SK-N-SH treated with all-trans-retinoic acid at 6 μM for 48 hours (cell line): ENCODE measurements around the gene DOCK1.

Experiments used
- ATAC-seq: fragments of 200-7000 bp; cut with Tn5 transposase; 3 replicates; pipeline ENCODE4 v1.9.1; 2020; ENCODE audit warnings: mild to moderate bottlenecking, moderate library complexity
- ARNTL ChIP-seq: fragments of 450-650 bp; formaldehyde crosslinking; IDR thresholded peaks from 2 replicates; pipeline ENCODE4 v1.5.0; 2020; ENCODE audit warnings: low read depth, mild to moderate bottlenecking, moderate library complexity, borderline replicate concordance
- BACH2 ChIP-seq: fragments of 250-450 bp; sonication (Bioruptor Pico); IDR thresholded peaks from 2 replicates; pipeline ENCODE4 v1.9.0; 2021; ENCODE audit warnings: mild to moderate bottlenecking, borderline replicate concordance
- CSDC2 ChIP-seq: fragments of 250-450 bp; sonication (Bioruptor Pico); IDR thresholded peaks from 2 replicates; pipeline ENCODE4 v1.5.0; 2020; ENCODE audit warnings: mild to moderate bottlenecking, moderate library complexity
- CSRNP3 ChIP-seq: fragments of 250-450 bp; sonication (Bioruptor Pico); IDR thresholded peaks from 2 replicates; pipeline ENCODE4 v1.5.1; 2021; ENCODE audit warnings: mild to moderate bottlenecking, moderate library complexity
- ESRRG ChIP-seq: fragments of 250-450 bp; sonication (Bioruptor Pico); IDR thresholded peaks from 2 replicates; pipeline ENCODE4 v1.6.1; 2021; ENCODE audit warnings: mild to moderate bottlenecking
- GLIS3 ChIP-seq: fragments of 250-450 bp; sonication (Bioruptor Pico); IDR thresholded peaks from 2 replicates; pipeline ENCODE4 v1.5.0; 2020; ENCODE audit warnings: mild to moderate bottlenecking, moderate library complexity
- ISL1 ChIP-seq: fragments of 250-450 bp; sonication (Bioruptor Pico); IDR thresholded peaks from 2 replicates; pipeline ENCODE4 v2.1.2; 2022; ENCODE audit warnings: mild to moderate bottlenecking, moderate library complexity
- OSR1 ChIP-seq: fragments of 250-450 bp; sonication (Bioruptor Pico); IDR thresholded peaks from 2 replicates; pipeline ENCODE4 v1.8.0; 2022; ENCODE audit warnings: moderate library complexity, mild to moderate bottlenecking, inconsistent platforms
- POU6F1 ChIP-seq: fragments of 250-450 bp; sonication (Bioruptor Pico); IDR thresholded peaks from 2 replicates; pipeline ENCODE4 v1.8.0; 2021; ENCODE audit warnings: low read depth, mild to moderate bottlenecking, moderate library complexity, borderline replicate concordance
- PPARA ChIP-seq: fragments of 250-450 bp; sonication (Bioruptor Pico); IDR thresholded peaks from 2 replicates; pipeline ENCODE4 v1.5.0; 2020; ENCODE audit warnings: mild to moderate bottlenecking, borderline replicate concordance
- RARB ChIP-seq: fragments of 250-450 bp; sonication (Bioruptor Pico); IDR thresholded peaks from 2 replicates; pipeline ENCODE4 v1.8.0; 2021; ENCODE audit warnings: mild to moderate bottlenecking, moderate library complexity
- SNAI2 ChIP-seq: fragments of 250-450 bp; sonication (Bioruptor Pico); IDR thresholded peaks from 2 replicates; pipeline ENCODE4 v1.5.0; 2020; ENCODE audit warnings: mild to moderate bottlenecking, moderate library complexity
- TCF4 ChIP-seq: fragments of 250-450 bp; sonication (Bioruptor Pico); IDR thresholded peaks from 2 replicates; pipeline ENCODE4 v1.8.0; 2021; ENCODE audit warnings: mild to moderate bottlenecking, moderate library complexity, borderline replicate concordance
- TOX ChIP-seq: fragments of 250-450 bp; sonication (Bioruptor Pico); IDR thresholded peaks from 2 replicates; pipeline ENCODE4 v1.8.0; 2021; ENCODE audit warnings: mild to moderate bottlenecking, moderate library complexity, borderline replicate concordance
- TSHZ2 ChIP-seq: fragments of 250-450 bp; sonication (Bioruptor Pico); IDR thresholded peaks from 2 replicates; pipeline ENCODE4 v1.5.0; 2020; ENCODE audit warnings: mild to moderate bottlenecking, moderate library complexity
- ZC3H10 ChIP-seq: fragments of 250-450 bp; sonication (Bioruptor Pico); IDR thresholded peaks from 2 replicates; pipeline ENCODE4 v1.5.1; 2021; ENCODE audit warnings: mild to moderate bottlenecking, moderate library complexity
- ZFP3 ChIP-seq: fragments of 250-450 bp; sonication (Bioruptor Pico); IDR thresholded peaks from 2 replicates; pipeline ENCODE4 v1.5.0; 2020; ENCODE audit warnings: mild to moderate bottlenecking, moderate library complexity
- ZFP30 ChIP-seq: fragments of 450-650 bp; formaldehyde crosslinking; IDR thresholded peaks from 2 replicates; pipeline ENCODE4 v1.5.0; 2022; ENCODE audit warnings: mild to moderate bottlenecking, moderate library complexity
- ZNF8 ChIP-seq: fragments of 450-650 bp; formaldehyde crosslinking; IDR thresholded peaks from 2 replicates; pipeline ENCODE4 v1.5.0; 2020; ENCODE audit warnings: mild to moderate bottlenecking, moderate library complexity
- TF ChIP-seq, protein P1 (sequence below): fragments of 250-450 bp; sonication (Bioruptor Pico); IDR thresholded peaks from 2 replicates; pipeline ENCODE4 v1.8.0; 2020; ENCODE audit warnings: mild to moderate bottlenecking, moderate library complexity, borderline replicate concordance
- TF ChIP-seq, protein P2 (sequence below): fragments of 250-450 bp; sonication (Bioruptor Pico); IDR thresholded peaks from 2 replicates; pipeline ENCODE4 v1.5.1; 2020; ENCODE audit warnings: low read depth, mild to moderate bottlenecking, moderate library complexity

DOCK1 gene

GRCh38 chr10:127431525-127431924 is 526.3 kb downstream of the DOCK1 start:
- TF ChIP-seq TOX (CRISPR knock-in tag) (no peak), SNAI2 (CRISPR knock-in tag) (no peak), CSDC2 (no peak), ZFP30 (no peak), TCF4 (CRISPR knock-in tag) (no peak), GLIS3 (CRISPR knock-in tag) (no peak), RARB (no peak), BACH2 (CRISPR knock-in tag) (no peak), OSR1 (CRISPR knock-in tag) (no peak)
- TF ChIP-seq, all 23 proteins: peak for 0
- ATAC-seq, result no peak

- ATAC-seq, result no peak
- TF ChIP-seq, protein P1, sequence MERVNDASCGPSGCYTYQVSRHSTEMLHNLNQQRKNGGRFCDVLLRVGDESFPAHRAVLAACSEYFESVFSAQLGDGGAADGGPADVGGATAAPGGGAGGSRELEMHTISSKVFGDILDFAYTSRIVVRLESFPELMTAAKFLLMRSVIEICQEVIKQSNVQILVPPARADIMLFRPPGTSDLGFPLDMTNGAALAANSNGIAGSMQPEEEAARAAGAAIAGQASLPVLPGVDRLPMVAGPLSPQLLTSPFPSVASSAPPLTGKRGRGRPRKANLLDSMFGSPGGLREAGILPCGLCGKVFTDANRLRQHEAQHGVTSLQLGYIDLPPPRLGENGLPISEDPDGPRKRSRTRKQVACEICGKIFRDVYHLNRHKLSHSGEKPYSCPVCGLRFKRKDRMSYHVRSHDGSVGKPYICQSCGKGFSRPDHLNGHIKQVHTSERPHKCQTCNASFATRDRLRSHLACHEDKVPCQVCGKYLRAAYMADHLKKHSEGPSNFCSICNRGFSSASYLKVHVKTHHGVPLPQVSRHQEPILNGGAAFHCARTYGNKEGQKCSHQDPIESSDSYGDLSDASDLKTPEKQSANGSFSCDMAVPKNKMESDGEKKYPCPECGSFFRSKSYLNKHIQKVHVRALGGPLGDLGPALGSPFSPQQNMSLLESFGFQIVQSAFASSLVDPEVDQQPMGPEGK (CRISPR knock-in tag), result no peak
- no peak for TF ChIP-seq ZFP3
- no peak for TF ChIP-seq ZNF8 (CRISPR knock-in tag)
- TF ChIP-seq GLIS3 (CRISPR knock-in tag), result no peak
- no peak for TF ChIP-seq ZC3H10 (CRISPR knock-in tag)
- no peak for TF ChIP-seq CSRNP3 (CRISPR knock-in tag)
- TF ChIP-seq TSHZ2 (CRISPR knock-in tag), result no peak
- no peak for TF ChIP-seq ARNTL
- TF ChIP-seq TCF4 (CRISPR knock-in tag), result no peak
- no peak for TF ChIP-seq RARB
- TF ChIP-seq SNAI2 (CRISPR knock-in tag), result no peak
- TF ChIP-seq, protein P2, sequence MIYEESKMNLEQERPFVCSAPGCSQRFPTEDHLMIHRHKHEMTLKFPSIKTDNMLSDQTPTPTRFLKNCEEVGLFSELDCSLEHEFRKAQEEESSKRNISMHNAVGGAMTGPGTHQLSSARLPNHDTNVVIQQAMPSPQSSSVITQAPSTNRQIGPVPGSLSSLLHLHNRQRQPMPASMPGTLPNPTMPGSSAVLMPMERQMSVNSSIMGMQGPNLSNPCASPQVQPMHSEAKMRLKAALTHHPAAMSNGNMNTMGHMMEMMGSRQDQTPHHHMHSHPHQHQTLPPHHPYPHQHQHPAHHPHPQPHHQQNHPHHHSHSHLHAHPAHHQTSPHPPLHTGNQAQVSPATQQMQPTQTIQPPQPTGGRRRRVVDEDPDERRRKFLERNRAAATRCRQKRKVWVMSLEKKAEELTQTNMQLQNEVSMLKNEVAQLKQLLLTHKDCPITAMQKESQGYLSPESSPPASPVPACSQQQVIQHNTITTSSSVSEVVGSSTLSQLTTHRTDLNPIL (CRISPR knock-in tag), result no peak
- TF ChIP-seq PPARA (CRISPR knock-in tag), result no peak
- no peak for TF ChIP-seq ESRRG (CRISPR knock-in tag)
Observed at GRCh38 chr10:127434006-127434405, 528.8 kb downstream of the DOCK1 start.

- no peak for ATAC-seq
- TF ChIP-seq GLIS3 (CRISPR knock-in tag) (no peak), ARNTL (no peak), SNAI2 (CRISPR knock-in tag) (no peak), ISL1 (no peak), CSRNP3 (CRISPR knock-in tag) (no peak), ZFP30 (no peak), TOX (CRISPR knock-in tag) (no peak), OSR1 (CRISPR knock-in tag) (no peak), POU6F1 (CRISPR knock-in tag) (no peak), BACH2 (CRISPR knock-in tag) (no peak)
- TF ChIP-seq, protein P2 (CRISPR knock-in tag), result no peak
- TF ChIP-seq, protein P1 (CRISPR knock-in tag), result no peak
- TF ChIP-seq, all 23 proteins: peak for 0
Observed at GRCh38 chr10:127435246-127435645, 530.0 kb downstream of the DOCK1 start.
